GM18519 (cell line): ENCODE results near the gene MGAT5.

Source experiments
- ATAC-seq: cut with Tn5 transposase; IDR thresholded peaks from one replicate; pipeline ENCODE4 v1.9.1; 2021; ENCODE audit warnings: mild to moderate bottlenecking, moderate library complexity; ENCODE audit not compliant: unreplicated experiment, low FRiP score

MGAT5 gene

DNA sequence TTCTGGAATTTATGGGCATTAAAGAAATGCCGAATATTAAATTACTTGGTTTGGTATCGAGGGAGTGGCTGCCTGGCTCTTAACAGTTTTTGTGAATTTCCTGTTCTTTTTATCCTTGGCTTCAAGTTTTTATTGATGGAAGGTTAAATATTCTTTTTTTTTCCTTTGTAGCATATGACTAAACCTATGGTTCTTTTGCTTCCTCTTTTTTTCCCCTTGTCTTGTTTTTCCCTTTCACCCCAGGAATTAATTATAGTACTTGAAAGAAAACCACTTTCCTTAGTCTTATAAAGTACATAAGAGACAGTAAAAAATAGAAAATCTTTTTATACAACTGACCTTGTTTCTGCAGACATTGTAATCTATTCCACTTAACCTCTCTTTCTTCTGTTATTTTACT lies 42.4 kb downstream of the MGAT5 start:
- ATAC-seq, result no peak

DNA sequence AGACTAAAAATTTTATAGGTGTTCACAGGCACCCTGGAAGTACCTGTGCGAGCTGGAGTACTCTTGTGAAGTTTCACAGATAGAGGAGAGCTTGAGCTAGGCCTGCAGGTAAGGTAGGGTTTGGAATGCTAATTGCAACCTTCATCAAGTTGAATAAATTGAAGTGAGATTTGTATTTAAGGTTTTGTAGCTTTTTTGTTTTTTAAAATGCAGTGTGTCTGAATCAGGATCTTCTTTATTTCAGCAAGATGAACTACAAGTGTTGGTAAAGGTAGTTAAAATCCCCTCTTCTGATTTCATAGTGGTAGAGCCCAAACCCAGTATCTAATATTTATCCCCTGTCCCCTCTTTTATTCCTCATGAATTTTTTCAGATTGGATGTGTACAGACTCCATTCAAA lies 45.5 kb downstream of the MGAT5 start:
- ATAC-seq, result no peak

DNA sequence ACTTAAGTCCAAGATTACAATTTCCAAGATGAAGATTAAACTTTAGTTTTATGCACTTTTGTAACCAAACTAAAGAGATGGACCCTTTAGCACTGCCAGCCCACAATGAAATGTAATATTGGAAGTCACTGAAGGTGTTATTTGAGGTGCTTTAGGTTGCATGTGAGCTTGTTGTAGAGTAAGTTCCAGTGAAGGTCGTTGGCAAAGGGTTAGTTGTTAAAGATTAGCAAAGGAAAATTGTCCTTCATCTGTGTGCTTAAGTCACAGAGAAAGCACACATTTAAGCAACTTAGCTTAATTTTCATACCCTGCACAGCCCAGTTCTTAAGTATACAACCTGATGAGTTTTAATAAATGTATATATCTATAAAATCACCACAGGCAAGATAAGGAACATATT lies 46.7 kb downstream of the MGAT5 start:
- no peak for ATAC-seq

DNA sequence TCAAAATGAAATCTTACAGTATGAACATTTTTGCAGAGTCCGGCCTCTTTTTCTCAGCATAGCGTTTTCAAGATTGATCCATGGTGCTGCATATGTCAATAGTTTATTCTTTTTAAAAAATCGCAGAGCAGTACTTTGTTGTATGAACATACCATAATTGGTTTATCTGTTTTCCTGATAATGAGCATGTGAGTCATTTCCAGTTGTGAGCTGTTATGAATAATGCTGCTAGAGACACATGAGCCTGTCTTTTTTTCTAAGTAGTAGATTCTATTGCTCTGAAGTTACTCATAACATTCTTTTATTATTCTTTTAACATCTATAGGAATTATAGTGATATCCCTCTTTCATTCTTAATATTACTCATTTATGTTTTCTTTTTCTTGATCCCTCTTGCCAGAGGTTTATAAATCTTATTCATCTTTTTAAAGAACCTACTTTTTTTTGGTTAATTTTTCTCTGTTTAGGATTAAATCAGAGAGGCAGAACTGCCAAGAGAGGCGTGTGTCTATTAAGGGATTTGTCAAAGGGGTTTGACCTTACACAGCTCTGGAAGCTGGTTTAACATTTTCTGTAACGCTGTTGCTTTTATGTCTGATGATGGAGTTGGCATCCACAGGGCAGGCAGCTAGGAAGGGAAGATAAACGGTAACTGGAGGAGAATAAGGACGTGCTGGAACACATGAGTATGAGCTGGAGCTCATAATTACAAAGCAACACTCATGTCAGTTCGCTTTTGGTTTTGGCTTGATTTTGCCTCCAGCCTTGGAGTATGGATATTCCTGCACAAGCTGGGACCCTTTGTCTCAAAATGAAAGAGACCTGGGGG lies 47.4 kb downstream of the MGAT5 start:
- ATAC-seq, result no peak

DNA sequence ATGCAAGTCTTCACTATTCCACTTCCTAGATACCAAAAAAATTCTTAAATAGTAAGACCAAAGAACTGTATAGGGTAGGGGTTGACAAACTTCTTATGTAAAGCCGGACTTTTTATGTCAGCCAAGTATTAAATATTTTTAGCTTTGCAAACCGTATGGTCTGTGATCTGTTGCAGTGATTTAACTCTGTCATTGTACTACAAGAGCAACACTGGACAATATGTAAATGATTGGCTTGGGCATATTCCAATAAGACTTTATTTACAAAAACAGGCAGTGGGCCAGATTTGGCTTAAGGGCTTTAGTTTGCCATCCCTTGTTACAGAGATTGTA lies 48.0 kb downstream of the MGAT5 start:
- no peak for ATAC-seq

DNA sequence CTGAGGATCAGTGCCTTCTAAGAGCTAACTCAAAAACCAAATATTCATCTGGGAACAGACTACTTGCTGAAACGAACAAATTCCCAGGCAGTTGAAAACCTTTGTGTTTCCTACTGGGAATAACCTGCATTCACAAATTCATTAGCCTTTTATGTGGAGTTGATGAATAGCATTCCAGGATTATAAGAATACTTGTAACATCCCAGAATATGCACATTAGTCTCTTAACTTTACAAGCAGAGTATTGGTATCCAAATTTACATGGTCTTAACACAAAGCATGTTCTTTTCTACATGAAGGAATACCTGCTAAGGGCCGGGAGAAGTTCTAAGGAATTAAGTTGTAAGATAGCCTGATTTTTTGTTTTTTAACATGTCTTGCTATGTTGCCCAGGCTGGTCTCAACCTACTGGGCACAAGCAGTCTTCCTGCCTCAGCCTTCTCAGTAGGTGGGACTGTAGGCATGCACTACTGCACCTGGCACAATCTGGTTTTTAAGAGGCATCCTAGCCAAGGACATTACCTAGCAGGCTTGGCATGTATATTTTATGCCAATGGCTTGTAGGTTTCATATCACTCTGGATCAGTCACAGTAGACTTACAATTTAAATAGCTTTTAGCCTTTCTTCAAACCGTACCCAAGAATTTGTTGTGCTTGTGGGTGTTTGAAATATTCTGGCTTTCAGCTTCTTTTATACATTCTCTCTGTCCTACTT lies 50.7 kb downstream of the MGAT5 start:
- no peak for ATAC-seq

DNA sequence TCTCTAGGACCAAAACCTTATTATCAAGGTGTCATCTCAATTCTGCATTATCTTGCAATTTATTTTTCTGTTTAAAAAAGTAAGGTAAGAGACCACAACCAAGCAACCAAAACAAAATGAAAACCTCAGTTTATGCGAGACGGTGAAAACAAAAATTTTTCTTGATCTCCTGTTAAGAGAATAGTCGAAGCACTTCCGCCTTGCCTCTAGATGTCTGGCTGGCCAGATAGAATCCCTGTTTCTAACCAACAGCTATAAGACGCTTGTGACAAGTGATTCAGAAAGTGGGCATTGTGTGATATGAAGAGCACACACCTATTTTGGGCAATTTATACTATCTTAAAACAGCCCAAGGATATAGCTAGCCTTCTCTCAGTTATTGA lies 51.2 kb downstream of the MGAT5 start:
- ATAC-seq, result no peak

DNA sequence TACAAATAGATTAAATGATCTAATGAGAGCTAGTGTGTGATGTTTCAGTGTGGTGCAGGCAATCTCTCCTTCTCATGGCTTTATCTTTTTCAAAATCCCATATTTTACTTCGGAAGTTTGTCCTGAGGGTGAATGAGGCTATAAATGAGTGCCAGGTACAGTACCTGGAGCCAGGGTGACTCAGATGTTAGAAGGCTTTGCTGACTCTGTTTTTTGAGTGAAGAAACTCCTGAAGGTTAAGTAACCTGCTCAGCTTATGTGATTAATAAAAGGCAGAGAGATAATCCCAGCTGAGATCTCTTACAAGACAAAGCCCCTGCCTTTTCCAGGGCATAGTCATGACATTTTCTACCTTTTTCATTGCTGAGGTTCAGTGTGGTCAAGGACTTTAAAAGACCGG lies 52.6 kb downstream of the MGAT5 start:
- ATAC-seq, result no peak

DNA sequence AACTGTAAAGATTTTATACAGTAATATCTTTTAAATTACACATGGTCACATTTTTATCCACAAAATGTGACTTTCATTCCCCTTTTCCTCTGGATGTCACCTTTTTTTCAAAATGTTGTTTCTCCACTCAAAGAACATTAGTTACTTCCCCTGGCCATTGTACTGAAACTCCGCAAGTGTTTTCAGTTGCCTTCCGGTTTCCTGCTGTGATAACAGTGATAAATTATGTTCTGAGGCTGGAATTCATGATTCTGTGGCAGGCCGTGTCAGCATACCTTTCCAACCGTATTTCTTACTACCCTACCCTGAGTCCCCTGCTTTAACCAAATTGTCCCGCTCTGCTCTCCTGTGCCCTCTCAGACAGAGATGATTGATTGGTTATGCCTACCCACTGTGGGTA lies 53.5 kb downstream of the MGAT5 start:
- no peak for ATAC-seq

DNA sequence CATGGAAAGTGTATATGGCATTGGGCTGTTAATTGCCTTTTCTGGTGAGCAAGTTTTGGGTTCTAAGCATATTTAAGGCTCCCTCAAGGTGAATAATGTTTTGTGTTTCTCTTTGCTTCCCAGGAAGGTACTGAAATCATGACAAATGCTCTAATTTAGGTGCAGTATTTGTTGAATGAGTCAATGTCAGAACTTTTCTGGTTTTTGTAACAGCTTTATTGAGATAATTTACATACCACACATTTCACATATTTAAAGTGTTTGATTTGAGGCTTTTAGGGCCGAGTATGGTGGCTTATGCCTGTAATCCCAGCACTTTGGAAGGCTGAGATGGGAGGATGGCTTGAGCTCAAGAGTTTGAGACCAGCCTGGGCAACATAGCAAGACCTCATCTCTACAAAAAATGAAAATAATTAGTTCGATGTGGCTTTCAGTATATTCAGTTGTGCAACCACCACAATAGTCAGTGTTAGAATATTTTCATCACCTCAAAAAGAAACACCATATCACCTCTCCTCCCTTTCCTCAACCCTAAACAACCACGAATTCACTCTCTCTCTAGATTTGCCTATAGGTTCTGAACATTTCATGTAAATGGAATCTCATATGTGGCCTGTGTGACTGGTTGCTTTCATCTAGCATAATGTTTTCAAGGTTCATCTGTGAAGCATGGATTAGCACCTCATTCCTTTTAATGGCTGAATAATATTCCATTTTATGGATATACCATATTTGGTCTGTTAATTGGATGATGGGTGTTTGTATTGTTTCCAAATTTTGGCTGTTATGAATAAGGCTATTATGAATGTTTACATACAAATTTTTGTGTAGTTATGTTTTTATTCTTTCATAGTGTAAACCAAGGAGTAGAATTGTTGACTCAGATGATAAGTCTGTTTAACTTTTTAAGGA lies 54.9 kb downstream of the MGAT5 start:
- ATAC-seq, result no peak

DNA sequence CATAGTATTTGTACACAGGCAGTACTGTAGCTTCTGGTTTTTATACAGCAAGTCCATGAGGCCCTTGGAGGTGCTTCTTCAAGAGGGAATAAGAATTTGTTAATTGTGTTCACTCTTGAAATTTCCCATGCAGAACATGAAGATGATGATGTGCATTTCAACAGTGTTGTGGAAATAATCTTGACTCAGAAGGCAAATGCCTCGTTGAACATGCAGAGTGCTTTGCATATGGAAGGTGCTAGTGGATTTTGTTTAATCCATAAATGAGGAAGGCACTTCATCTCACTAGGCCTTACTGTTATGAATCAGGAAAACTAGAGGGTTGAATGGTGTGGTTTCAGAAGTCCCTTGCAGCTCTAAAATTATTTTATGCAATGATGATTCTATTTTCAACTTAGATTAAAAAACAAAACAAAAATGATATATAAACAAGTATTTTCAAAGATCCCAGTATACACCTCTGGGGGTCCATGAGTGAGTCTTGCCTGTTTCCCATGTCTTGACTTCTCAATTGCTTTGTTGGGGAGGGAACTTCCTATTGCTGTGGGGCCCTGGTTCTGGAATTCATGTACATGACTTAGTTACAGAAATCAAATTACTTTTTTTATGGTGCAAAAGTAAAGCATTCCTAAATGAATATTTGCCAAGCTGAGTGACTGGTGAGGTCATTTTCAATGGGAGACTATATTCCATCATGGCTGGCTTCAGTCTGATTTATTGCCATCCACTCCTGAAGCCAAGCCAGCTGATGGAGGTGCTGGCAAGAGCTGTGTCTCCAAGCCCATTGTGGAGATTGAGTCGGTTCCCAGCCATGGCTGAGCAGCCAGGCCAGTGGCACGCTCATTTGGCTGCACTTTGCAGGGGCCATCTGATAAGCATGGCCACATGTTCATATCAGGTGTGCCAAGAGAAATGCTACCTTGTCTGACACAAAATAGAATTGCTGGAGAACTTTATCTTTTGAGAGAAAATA lies 56.5 kb downstream of the MGAT5 start:
- no peak for ATAC-seq

DNA sequence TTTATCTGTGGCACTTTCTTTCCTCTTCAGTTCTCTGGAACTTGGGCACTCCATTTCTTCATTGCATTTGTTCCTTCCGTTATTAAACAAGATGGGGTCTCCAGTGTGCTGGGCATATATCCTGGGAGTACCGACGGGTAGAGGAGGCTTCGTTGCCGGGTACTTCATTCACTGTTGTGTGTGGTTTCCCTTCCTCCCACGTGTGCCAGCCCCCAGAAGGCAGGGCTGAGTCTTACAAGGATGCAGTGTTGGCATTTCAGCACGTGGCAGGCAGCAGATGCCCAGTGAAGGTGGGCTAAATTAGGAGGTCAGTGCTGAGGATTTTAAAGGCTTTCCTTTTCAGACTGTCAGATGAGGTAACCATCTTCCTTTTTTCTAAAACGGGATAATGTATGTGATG lies 58.6 kb downstream of the MGAT5 start:
- no peak for ATAC-seq

DNA sequence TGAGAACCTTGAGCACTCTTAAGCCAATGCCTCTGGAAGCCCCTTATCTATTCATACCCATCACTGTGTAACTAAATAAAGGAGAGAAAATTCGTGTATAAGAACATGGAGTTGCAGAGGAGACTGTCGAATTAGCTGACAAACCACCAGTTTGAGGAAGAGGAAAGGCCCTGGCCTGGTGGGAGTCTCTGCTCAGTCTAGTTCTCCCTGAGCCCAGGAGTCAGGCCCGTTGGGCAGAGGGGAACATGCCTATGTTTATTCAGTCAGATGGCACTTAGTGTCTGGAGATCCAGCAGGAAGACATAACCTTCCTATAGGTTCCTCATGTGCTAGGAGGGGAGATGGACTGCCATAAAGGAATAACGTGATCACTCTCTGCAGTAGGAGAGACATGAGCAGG lies 60.3 kb downstream of the MGAT5 start:
- ATAC-seq, result no peak

DNA sequence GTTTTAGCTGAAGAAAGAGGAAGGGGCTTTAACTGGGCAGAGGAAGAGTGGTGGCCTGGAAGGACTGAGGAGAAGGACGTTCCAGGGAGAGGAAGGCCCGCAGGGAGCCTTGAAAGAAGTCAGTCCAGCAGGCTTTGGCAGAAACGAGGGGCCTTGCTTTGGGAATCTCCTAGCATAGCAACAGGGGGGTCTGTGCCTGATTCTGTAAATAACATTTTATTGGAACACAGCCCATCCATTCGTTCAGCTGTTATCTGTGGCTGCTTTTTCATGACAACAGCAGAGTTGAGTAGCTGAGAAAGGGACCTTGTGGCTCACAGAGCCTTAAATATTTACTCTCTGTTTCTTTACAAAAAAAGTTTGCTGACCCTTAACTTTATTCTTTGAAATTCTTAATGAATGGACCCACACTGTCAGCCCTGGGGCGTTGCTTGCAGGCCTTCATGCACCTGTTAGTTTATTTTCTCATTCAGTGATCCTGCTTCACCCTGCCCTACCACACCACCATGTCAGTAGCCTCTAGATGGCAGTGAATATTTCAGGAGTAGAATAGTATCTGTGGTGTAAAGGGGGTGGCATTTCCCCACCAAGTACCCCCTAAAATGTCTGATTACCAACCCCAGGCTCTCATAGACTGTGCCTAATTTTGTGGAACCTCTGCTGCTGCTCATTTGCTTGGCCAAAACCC lies 61.0 kb downstream of the MGAT5 start:
- no peak for ATAC-seq

DNA sequence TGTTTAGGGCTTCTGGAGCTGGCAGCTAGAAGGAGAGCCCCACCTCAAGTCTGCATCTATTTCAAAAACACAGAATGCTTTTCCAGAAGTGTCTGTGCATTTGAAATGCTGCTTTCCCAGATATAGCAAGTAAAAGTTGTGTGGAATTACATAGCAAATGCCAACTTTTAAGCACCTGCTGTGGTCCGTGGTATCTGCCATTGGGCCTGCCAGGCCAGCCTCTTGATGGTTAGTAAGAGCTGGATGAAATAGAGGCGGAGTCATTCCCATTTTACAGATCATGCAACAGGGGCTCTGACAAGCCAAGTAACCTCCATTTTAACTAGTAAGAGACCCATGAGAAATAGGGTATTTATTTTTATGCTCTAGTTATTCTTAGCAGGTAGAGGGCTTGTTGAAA lies 61.6 kb downstream of the MGAT5 start:
- ATAC-seq, result no peak

DNA sequence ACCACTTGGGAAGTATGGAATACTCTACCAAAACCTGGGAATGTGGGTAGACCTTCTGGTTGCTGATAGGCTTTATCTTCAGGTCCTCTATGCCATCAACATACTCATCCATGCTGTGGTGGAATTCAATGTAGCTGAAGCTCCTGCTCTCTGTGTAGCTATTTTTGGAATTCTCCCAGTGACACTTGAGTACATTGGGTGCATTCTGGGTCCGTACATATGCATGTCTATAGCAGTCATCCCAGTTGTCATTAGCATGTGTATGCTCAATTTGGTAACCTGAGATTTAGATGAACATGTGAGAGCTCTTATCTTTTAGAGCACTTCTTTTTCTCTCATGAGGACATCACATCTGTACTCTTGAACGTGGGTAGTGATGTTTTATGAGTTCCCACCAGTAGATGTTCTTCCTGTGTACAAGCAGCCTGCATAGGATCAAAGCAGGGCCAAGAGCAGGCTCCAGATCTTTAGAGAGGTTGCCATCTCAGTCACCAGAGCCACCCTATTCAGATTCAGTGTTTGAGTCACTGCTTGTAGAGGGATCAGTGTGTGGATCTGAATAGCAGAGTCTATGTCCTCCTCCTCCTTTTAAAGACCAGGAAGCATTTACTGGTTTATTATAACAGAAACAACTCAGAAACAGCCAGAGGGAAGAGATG lies 65.9 kb downstream of the MGAT5 start:
- no peak for ATAC-seq

DNA sequence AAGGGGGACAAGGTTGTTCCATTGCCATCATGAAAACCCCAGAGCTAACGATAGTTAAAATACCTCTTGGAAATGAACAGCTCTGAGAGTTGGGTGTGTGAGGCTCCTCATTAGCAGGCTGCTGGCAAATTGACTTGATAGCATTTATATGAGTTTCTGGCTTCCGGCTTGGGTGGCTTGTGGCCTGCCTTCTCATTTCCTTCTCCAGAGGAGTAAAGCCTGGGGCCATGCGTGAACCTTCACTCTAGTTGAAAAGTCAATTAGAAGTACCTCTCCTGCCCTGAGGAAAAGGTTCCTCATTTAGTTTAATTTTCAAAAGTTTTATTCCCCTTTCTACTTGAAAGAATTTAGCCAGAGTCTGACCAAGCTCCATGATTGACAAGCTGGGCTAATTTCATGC lies 67.1 kb downstream of the MGAT5 start:
- ATAC-seq, result no peak

DNA sequence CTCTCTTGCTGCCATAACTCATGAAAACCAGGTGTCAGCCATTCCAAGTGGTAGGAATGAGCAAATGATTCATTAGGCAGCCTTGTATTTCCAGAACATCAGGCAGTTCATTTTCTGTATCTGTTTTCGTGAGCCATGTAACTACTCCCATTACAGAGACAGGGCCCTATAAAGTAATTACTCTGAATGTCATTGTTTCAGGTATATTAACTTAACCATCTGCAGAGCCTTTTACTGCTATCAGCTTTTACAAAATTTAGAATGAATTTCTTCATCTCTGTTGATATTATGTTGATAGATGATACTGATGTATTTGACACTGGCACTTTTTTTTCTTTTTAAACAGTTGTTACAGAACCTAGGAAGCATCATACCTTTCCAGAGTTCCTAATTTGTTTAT lies 69.9 kb downstream of the MGAT5 start:
- ATAC-seq, result no peak

DNA sequence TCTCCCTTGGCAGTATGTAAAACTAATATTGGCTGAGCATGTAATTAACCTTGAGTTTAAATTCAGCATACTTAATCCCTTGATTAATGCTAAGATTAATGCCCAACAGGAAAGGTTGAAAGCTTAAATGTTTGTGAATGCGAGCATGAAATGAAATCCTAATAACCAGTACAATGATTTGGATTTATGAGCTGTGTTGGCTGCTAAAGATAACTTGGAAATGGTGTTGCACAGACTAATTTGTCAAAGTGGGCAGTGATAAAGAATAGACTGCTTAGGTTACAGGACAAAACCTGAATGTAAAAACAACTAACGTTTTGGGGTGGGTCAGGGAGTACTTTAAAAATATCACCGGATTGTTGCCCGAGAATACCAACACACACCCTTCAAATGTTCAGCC lies 70.6 kb downstream of the MGAT5 start:
- no peak for ATAC-seq
